Esophagus (tissue), 2 donors: ENCODE data around the gene CHD6. TPM values are rescaled to one million over a fixed set of nuclear protein-coding genes. Genes with fewer than 3 reads are reported as not detected.
A peak's percentile ranks its signal among the peaks of the same experiment; 100 is the strongest.

ENCODE experiments used
- H3K27ac ChIP-seq, 2 donors: one replicate each; pipeline ENCODE4 v1.5.1; 2013; ENCODE audit warnings: low read depth in 2 of 2, mild to moderate bottlenecking in 2 of 2, inconsistent platforms in 1 of 2, low read length in 1 of 2, moderate library complexity in 1 of 2
- H3K27me3 ChIP-seq, 2 donors: one replicate each; pipeline ENCODE4 v1.6.1; 2013; ENCODE audit warnings: low read length in 2 of 2, control low read depth in 1 of 2, mild to moderate bottlenecking in 1 of 2; ENCODE audit not compliant: insufficient read depth in 2 of 2, control insufficient read depth in 1 of 2
- H3K36me3 ChIP-seq, 2 donors: one replicate each; pipeline ENCODE4 v1.6.1; 2013; ENCODE audit warnings: low read length in 1 of 2; ENCODE audit not compliant: control insufficient read depth in 2 of 2, insufficient read depth in 2 of 2
- H3K4me1 ChIP-seq, 2 donors: one replicate each; pipeline ENCODE4 v1.6.1; 2013; ENCODE audit warnings: low read length in 1 of 2; ENCODE audit not compliant: control insufficient read depth in 2 of 2, insufficient read depth in 2 of 2
- H3K4me3 ChIP-seq, 2 donors: one replicate each; pipeline ENCODE4 v1.5.1; 2013; ENCODE audit warnings: low read length in 2 of 2, mild to moderate bottlenecking in 2 of 2, low read depth in 1 of 2, moderate library complexity in 1 of 2
- H3K9me3 ChIP-seq, 2 donors: one replicate each; pipeline ENCODE4 v1.6.1; 2013; ENCODE audit warnings: mild to moderate bottlenecking in 2 of 2, low read depth in 1 of 2, low read length in 1 of 2, moderate library complexity in 1 of 2; ENCODE audit not compliant: control insufficient read depth in 2 of 2, insufficient read depth in 1 of 2
- WGBS, 2 donors: extraction: QIAGEN DNeasy Blood & Tissue Kit; methylation state at CpG; one replicate each; pipeline ENCODE4 v1.1.7; 2013; 5-methylcytosine and 5-hydroxymethylcytosine counted together
- polyA plus RNA-seq, 2 donors: library from polyadenylated mRNA; stranded (reverse); fragments of 200-250 nt; gene quantifications; one replicate each; pipeline ENCODE4 v1.2.3, GENCODE V29; 2013
- donor health status: healthy with polysubstance abuse.
- donor health status: Bipolar disorder and iron deficiency.

Gene CHD6
- polyA plus RNA-seq, 2 donors, result 4.4 to 9.2 TPM

GRCh38 chr20:41643504-41643938 lies 25.3 kb upstream of the CHD6 start:
- no peaks in the 10 kb centered on the region for H3K36me3 ChIP-seq
- H3K4me1 ChIP-seq, result peaks cover 0 to 9% of the 10 kb centered on the region in 2 donors
- 16 to 18% methylated on average over 3 of the region's 3 CpGs for WGBS, 2 donors
- H3K9me3 ChIP-seq, result no peaks in the 10 kb centered on the region
- no peak overlapping the region for H3K4me3 ChIP-seq
- no peaks in the 10 kb centered on the region for H3K27me3 ChIP-seq
- peak overlapping the region in 1 of 2 donors; percentile 37 for H3K27ac ChIP-seq

GRCh38 chr20:41639630-41640029 lies 21.5 kb upstream of the CHD6 start:
- H3K36me3 ChIP-seq, result no peaks in the 10 kb centered on the region
- no peaks in the 10 kb centered on the region for H3K9me3 ChIP-seq
- peaks cover 0 to 8% of the 10 kb centered on the region in 2 donors for H3K4me1 ChIP-seq
- no peaks in the 10 kb centered on the region for H3K27me3 ChIP-seq
- no peak overlapping the region for H3K27ac ChIP-seq
- WGBS, 2 donors, result 23 to 36% methylated on average over 2 of the region's 2 CpGs
- H3K4me3 ChIP-seq, result no peak overlapping the region

GRCh38 chr20:41638456-41638855 lies 20.3 kb upstream of the CHD6 start:
- peaks cover 0 to 4% of the 10 kb centered on the region in 2 donors for H3K4me1 ChIP-seq
- H3K27me3 ChIP-seq, result no peaks in the 10 kb centered on the region
- 98 to 100% methylated on average over 1 of the region's 1 CpG for WGBS, 2 donors
- H3K9me3 ChIP-seq, result no peaks in the 10 kb centered on the region
- H3K27ac ChIP-seq, result no peak overlapping the region
- no peaks in the 10 kb centered on the region for H3K36me3 ChIP-seq
- H3K4me3 ChIP-seq, result no peak overlapping the region

- Histone ChIP-seq H3K27ac (no peak overlapping the region), H3K9me3 (no peaks in the 10 kb centered on the region), H3K36me3 (no peaks in the 10 kb centered on the region), H3K4me1 (no peaks in the 10 kb centered on the region), H3K27me3 (no peaks in the 10 kb centered on the region), H3K4me3 (no peak overlapping the region)
Observed at GRCh38 chr20:41635158-41635557, 17.0 kb upstream of the CHD6 start.

GRCh38 chr20:41632896-41633295 lies 14.7 kb upstream of the CHD6 start:
- Histone ChIP-seq H3K9me3 (no peaks in the 10 kb centered on the region), H3K4me3 (no peak overlapping the region)
- WGBS, 2 donors, result 91 to 94% methylated on average over 2 of the region's 2 CpGs

GRCh38 chr20:41631826-41632225 lies 13.6 kb upstream of the CHD6 start:
- Histone ChIP-seq H3K9me3 (no peaks in the 10 kb centered on the region), H3K27ac (no peak overlapping the region), H3K4me1 (no peaks in the 10 kb centered on the region), H3K36me3 (no peaks in the 10 kb centered on the region), H3K4me3 (no peak overlapping the region), H3K27me3 (no peaks in the 10 kb centered on the region)
- 49 to 66% methylated on average over 4 of the region's 4 CpGs for WGBS, 2 donors

More at GRCh38 chr20:41632896-41633295, 14.7 kb upstream of the CHD6 start:
- no peaks in the 10 kb centered on the region for H3K4me1 ChIP-seq
- no peak overlapping the region for H3K27ac ChIP-seq
- no peaks in the 10 kb centered on the region for H3K36me3 ChIP-seq
- H3K27me3 ChIP-seq, result no peaks in the 10 kb centered on the region

GRCh38 chr20:41630846-41631245 lies 12.7 kb upstream of the CHD6 start:
- Histone ChIP-seq H3K9me3 (no peaks in the 10 kb centered on the region), H3K27me3 (no peaks in the 10 kb centered on the region), H3K36me3 (no peaks in the 10 kb centered on the region), H3K4me3 (no peak overlapping the region), H3K4me1 (no peaks in the 10 kb centered on the region), H3K27ac (no peak overlapping the region)
- WGBS, 2 donors, result 98 to 100% methylated on average over 1 of the region's 1 CpG

- Histone ChIP-seq H3K27ac (no peak overlapping the region), H3K36me3 (no peaks in the 10 kb centered on the region), H3K27me3 (no peaks in the 10 kb centered on the region), H3K4me1 (no peaks in the 10 kb centered on the region), H3K4me3 (no peak overlapping the region), H3K9me3 (no peaks in the 10 kb centered on the region)
- 87 to 89% methylated on average over 5 of the region's 5 CpGs for WGBS, 2 donors
Observed at GRCh38 chr20:41627611-41628244, 9.6 kb upstream of the CHD6 start.

GRCh38 chr20:41627001-41627495 lies 8.9 kb upstream of the CHD6 start:
- 95 to 98% methylated on average over 1 of the region's 1 CpG for WGBS, 2 donors
- H3K4me3 ChIP-seq, result no peak overlapping the region
- H3K36me3 ChIP-seq, result no peaks in the 10 kb centered on the region
- no peaks in the 10 kb centered on the region for H3K4me1 ChIP-seq
- no peaks in the 10 kb centered on the region for H3K27me3 ChIP-seq
- no peaks in the 10 kb centered on the region for H3K9me3 ChIP-seq
- H3K27ac ChIP-seq, result no peak overlapping the region
